Vein endothelial cell (primary cell): ENCODE measurements around the gene ENPEP. TPM values are rescaled to one million over a fixed set of nuclear protein-coding genes. Genes with fewer than 3 reads are reported as not detected.

Source experiments
- small RNA-seq: library from RNA; depleted of rRNA; stranded (forward); fragments of <200 nt; gene quantifications from one replicate; pipeline ENCODE3, GENCODE V24; 2012
- total RNA-seq: library from RNA; depleted of rRNA; stranded (reverse); fragments of >200 nt; gene quantifications from 2 replicates; pipeline ENCODE4 v1.2.3, GENCODE V29; 2012

Gene ENPEP
- total RNA-seq: 0.33 TPM in 1 of 2 replicates, not detected in the other

GRCh38 chr4:110475881-110476818 is at the start of gene ENPEP:
Gene ENPEP, plus strand, starts transcription at chr4:110476155. Its CDS starts 260 bp downstream, at chr4:110476415.

Small RNAs within 50 kb of the gene (small RNA-seq; reads per million reads assigned to genes)
- gene RF00494: not detected

Other genes starting within 250 kb of the ENPEP start
- gene PITX2, start 146.9 kb downstream of the ENPEP start, total RNA-seq: 0.33 TPM in 1 of 2 replicates, not detected in the other